CD14-positive monocyte (primary cell): Measurements from ENCODE around the gene MFAP3. TPM values are rescaled to one million over a fixed set of nuclear protein-coding genes. Genes with fewer than 3 reads are reported as not detected.

Source experiments
- DNase-seq, 3 donors: peaks; one replicate each; pipeline ENCODE4 v3.0.0-alpha.2; 2011 to 2022
- H2AFZ ChIP-seq: 2 replicates; pipeline ENCODE4 v1.6.0; 2012; ENCODE audit warnings: mild to moderate bottlenecking, low read depth, low read length, inconsistent platforms; ENCODE audit not compliant: insufficient read depth, poor library complexity, severe bottlenecking
- H3K27ac ChIP-seq, 2 donors: 1 replicate in 1 of 2; 2 replicates in 1 of 2; pipeline ENCODE4 v1.5.1; 2012 to 2013; ENCODE audit warnings: low read length in 2 of 2, control low read depth in 1 of 2, inconsistent platforms in 1 of 2, low read depth in 1 of 2, mild to moderate bottlenecking in 1 of 2
- H3K27me3 ChIP-seq, 2 donors: one replicate each; pipeline versions ENCODE4 v1.6.0 to v1.6.1; 2011 to 2013; ENCODE audit warnings: low read length in 2 of 2; ENCODE audit not compliant: control insufficient read depth in 2 of 2, insufficient read depth in 2 of 2
- H3K36me3 ChIP-seq, 2 donors: replicated peaks in 1 of 2; 1 replicate in 1 of 2; 2 replicates in 1 of 2; pipeline versions ENCODE4 v1.5.1 to v1.6.1; 2012 to 2013; ENCODE audit warnings: low read length in 2 of 2, control low read depth in 1 of 2, inconsistent platforms in 1 of 2, mild to moderate bottlenecking in 1 of 2; ENCODE audit not compliant: insufficient read depth in 2 of 2, control insufficient read depth in 1 of 2
- H3K4me1 ChIP-seq, 2 donors: 1 replicate in 1 of 2; 2 replicates in 1 of 2; pipeline versions ENCODE4 v1.5.1 to v1.6.1; 2012 to 2013; ENCODE audit warnings: low read length in 2 of 2, control low read depth in 1 of 2, inconsistent platforms in 1 of 2, mild to moderate bottlenecking in 1 of 2, moderate library complexity in 1 of 2; ENCODE audit not compliant: insufficient read depth in 2 of 2, control insufficient read depth in 1 of 2
- H3K4me2 ChIP-seq: replicated peaks from 2 replicates; pipeline ENCODE3; 2012; ENCODE audit warnings: low read length, moderate library complexity, mild to moderate bottlenecking; ENCODE audit not compliant: poor library complexity, severe bottlenecking; ENCODE audit errors: extremely low read depth
- H3K4me3 ChIP-seq, 3 experiments: fragments of 200-600 bp in 1 of 3; sonication (generic) in 1 of 3; replicated peaks in 1 of 3; 1 replicate in 2 of 3; 2 replicates in 1 of 3; pipeline ENCODE4 v1.5.1; 2011 to 2013; ENCODE audit warnings: low read length in 3 of 3, mild to moderate bottlenecking in 3 of 3, control low read depth in 2 of 3, low read depth in 2 of 3, inconsistent platforms in 1 of 3, moderate library complexity in 1 of 3
- H3K79me2 ChIP-seq: 2 replicates; pipeline ENCODE4 v1.6.0; 2012; ENCODE audit warnings: mild to moderate bottlenecking, control low read depth, inconsistent platforms, low read length, moderate library complexity; ENCODE audit not compliant: insufficient read depth
- H3K9ac ChIP-seq: 2 replicates; pipeline ENCODE4 v1.6.0; 2017; ENCODE audit warnings: low read length, mild to moderate bottlenecking; ENCODE audit not compliant: insufficient read depth, poor library complexity, severe bottlenecking
- H3K9me3 ChIP-seq, 2 donors: replicated peaks in 1 of 2; 1 replicate in 1 of 2; 2 replicates in 1 of 2; pipeline versions ENCODE4 v1.5.1 to v1.6.1; 2012 to 2013; ENCODE audit warnings: low read length in 2 of 2, control low read depth in 1 of 2; ENCODE audit not compliant: control insufficient read depth in 1 of 2, insufficient read depth in 1 of 2
- H4K20me1 ChIP-seq: 2 replicates; pipeline ENCODE4 v1.6.0; 2012; ENCODE audit warnings: mild to moderate bottlenecking, low read length, control low read depth, moderate library complexity; ENCODE audit not compliant: insufficient read depth
- H3K27ac Mint-ChIP-seq, 7 donors: one replicate each; pipeline ENCODE4 v1.8.0; 2020; ENCODE audit warnings: mild to moderate bottlenecking in 7 of 7, mixed read lengths in 7 of 7, moderate library complexity in 6 of 7, inconsistent platforms in 2 of 7
- H3K27me3 Mint-ChIP-seq, 3 donors: one replicate each; pipeline ENCODE4 v1.8.0; 2021 to 2022; ENCODE audit warnings: low read depth in 3 of 3, mild to moderate bottlenecking in 3 of 3, mixed read lengths in 3 of 3, moderate library complexity in 3 of 3, inconsistent platforms in 1 of 3
- H3K36me3 Mint-ChIP-seq, 2 donors: one replicate each; pipeline ENCODE4 v1.8.0; 2020; ENCODE audit warnings: mixed read lengths in 2 of 2, inconsistent platforms in 1 of 2, mild to moderate bottlenecking in 1 of 2
- H3K4me1 Mint-ChIP-seq: one replicate; pipeline ENCODE4 v1.8.0; 2020; ENCODE audit warnings: mild to moderate bottlenecking, mixed read lengths
- H3K4me3 Mint-ChIP-seq, 2 donors: one replicate each; pipeline ENCODE4 v1.8.0; 2020; ENCODE audit warnings: mild to moderate bottlenecking in 2 of 2, mixed read lengths in 2 of 2, moderate library complexity in 1 of 2
- H3K9me3 Mint-ChIP-seq, 7 donors: one replicate each; pipeline ENCODE4 v1.8.0; 2020 to 2022; ENCODE audit warnings: mixed read lengths in 7 of 7, mild to moderate bottlenecking in 6 of 7, moderate library complexity in 6 of 7, inconsistent platforms in 2 of 7
- CTCF ChIP-seq: fragments of 200-600 bp; IDR thresholded peaks from one replicate; pipeline ENCODE4 v1.8.0; 2022; ENCODE audit warnings: antibody characterized with exemption, mild to moderate bottlenecking
- WGBS: methylation state at CpG from one replicate; pipeline ENCODE4 v1.1.5; 2013; ENCODE audit warnings: missing lambda C conversion rate; ENCODE audit not compliant: insufficient coverage; 5-methylcytosine and 5-hydroxymethylcytosine counted together
- intact Hi-C, 2 donors: fragments of 100-400 bp; cut with micrococcal nuclease; formaldehyde crosslinking; loops; one replicate each; pipeline versions ENCODE4 v1.15.0 to v1.15.1; 2023
- polyA plus RNA-seq, 3 donors: library from polyadenylated mRNA; depleted of rRNA in 1 of 3; unstranded in 2 of 3; stranded (reverse) in 1 of 3; fragments of 300-500 nt in 2 of 3; fragments of >200 nt in 1 of 3; fragmentation: Illumina TruSeq in 2 of 3; gene quantifications; 1 replicate in 2 of 3; 2 replicates in 1 of 3; pipeline ENCODE4 v1.2.3, GENCODE V29; 2012 to 2021

MFAP3 gene
- polyA plus RNA-seq, 3 donors: 7.4 to 13.1 (median 8.6) TPM

GRCh38 chr5:154071799-154072413, 33.1 kb downstream of the MFAP3 start:
- no peak overlapping the region for H3K4me3 ChIP-seq
- H2AFZ ChIP-seq: no peak overlapping the region
- no peak overlapping the region for H3K9ac ChIP-seq
- no peak for DNase-seq
- H3K4me2 ChIP-seq: no peak overlapping the region
- WGBS: 55% methylated on average over 2 of the region's 2 CpGs
- Mint-ChIP-seq H3K9me3 (no peaks in the 10 kb centered on the region), H3K4me3 (peak overlapping the region; percentile 32 to 54), H3K4me1 (peaks cover 14% of the 10 kb centered on the region), H3K27ac (peak overlapping the region in 1 of 7 donors; percentile 13), H3K36me3 (no peaks in the 10 kb centered on the region), H3K27me3 (peaks cover 4 to 17% (median 8%) of the 10 kb centered on the region in 3 donors)
- TF ChIP-seq CTCF: no peak
- no peaks in the 10 kb centered on the region for H3K79me2 ChIP-seq
- no peaks in the 10 kb centered on the region for H3K36me3 ChIP-seq
- H3K27me3 ChIP-seq: no peaks in the 10 kb centered on the region
- H3K4me1 ChIP-seq: peaks cover 4 to 12% of the 10 kb centered on the region in 2 donors
- no peaks in the 10 kb centered on the region for H4K20me1 ChIP-seq
- intact Hi-C loops: loop anchor here (2.0 to 5.0 kb wide), 4 partner anchors 105 to 335 kb away; no protein-coding TSS in a partner anchor
- H3K9me3 ChIP-seq: no peaks in the 10 kb centered on the region
- H3K27ac ChIP-seq: no peak overlapping the region

DNA sequence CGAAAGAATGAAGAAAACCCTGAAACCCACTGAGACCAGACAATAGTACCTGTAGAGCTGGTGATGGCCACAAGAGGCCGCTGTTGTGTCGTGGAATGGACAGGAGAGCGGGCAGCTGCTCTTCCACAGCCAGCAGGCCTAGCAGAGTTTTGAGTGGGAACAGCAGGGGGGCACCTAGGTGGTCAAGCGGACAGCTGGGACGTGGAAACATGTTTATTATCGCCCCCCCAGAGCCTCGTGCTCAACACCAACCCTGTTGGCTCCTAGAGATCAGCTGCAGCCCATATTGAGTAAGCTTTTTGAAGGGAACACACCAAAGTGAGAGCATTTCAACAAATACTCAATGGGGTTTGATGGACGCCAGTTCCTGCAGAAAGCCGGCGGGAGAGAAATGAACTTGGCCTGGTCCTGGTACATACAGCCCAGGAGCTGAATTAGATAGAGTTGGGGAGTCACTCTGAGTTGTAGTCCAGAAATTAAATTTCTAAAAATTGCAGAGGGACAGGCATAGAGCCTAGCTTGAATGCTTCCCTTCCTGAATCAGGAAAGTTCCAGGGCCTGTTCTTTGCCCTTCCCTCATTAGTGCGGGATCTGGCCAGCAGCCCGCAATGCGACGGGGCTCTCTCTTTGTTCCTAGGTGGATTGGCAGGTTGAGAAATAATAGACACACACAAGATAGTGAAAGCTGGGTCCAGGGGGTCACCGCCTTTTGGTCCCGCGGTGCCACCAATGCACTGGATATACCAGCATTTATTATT, 33.8 kb downstream of the MFAP3 start:
- Histone ChIP-seq H3K9me3 (no peaks in the 10 kb centered on the region), H4K20me1 (no peaks in the 10 kb centered on the region), H3K9ac (no peak overlapping the region), H2AFZ (no peak overlapping the region), H3K79me2 (no peaks in the 10 kb centered on the region), H3K36me3 (no peaks in the 10 kb centered on the region), H3K27ac (no peak overlapping the region), H3K4me3 (no peak overlapping the region), H3K4me1 (peaks cover 4 to 13% of the 10 kb centered on the region in 2 donors), H3K4me2 (no peak overlapping the region), H3K27me3 (no peaks in the 10 kb centered on the region)
- DNase-seq: peak; percentile 59 to 68 (median 67)
- Mint-ChIP-seq H3K4me3 (peak overlapping the region; percentile 32 to 54), H3K4me1 (peaks cover 14% of the 10 kb centered on the region), H3K36me3 (no peaks in the 10 kb centered on the region), H3K27me3 (peaks cover 4 to 17% (median 8%) of the 10 kb centered on the region in 3 donors), H3K9me3 (no peaks in the 10 kb centered on the region), H3K27ac (no peak overlapping the region)
- 13% methylated on average over 6 of the region's 18 CpGs for WGBS
- intact Hi-C loops: loop anchor here (2.0 to 5.0 kb wide), 4 partner anchors 105 to 335 kb away; no protein-coding TSS in a partner anchor
- peak; percentile 87 for TF ChIP-seq CTCF
